ENCODE data around the gene PRR23E. TPM values are rescaled to one million over a fixed set of nuclear protein-coding genes. Genes with fewer than 3 reads are reported as not detected.

Gene PRR23E, protein sequence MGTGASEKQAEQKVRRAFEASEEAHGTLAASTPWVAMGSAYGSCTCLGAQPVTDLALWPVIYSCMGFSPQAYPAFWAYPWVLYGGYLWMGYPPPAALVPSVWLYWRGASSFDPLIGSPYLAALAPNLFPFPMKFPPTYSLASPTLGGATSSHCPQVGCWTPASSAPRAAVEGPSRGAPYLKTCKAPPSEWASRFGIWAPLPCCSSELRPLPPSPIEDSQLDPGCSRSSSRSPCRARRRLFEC
- not detected for total RNA-seq

GRCh38 chr3:127192576-127193232, at the start of gene PRR23E:
Gene PRR23E (plus strand): TSS chr3:127193131. CDS start chr3:127196686, 3,555 bp downstream.
- no peak for DNase-seq
- H3K27me3 ChIP-seq, result no peaks in the 10 kb centered on the region
- H3K36me3 ChIP-seq, result no peaks in the 10 kb centered on the region
- H3K27ac ChIP-seq, result no peak within 1 kb of the TSS
- TF ChIP-seq CTCF (IDR thresholded peaks at IDR 0.05) (no peak), POLR2A (IDR thresholded peaks at IDR 0.05) (no peak)
- no peaks in the 10 kb centered on the region for H3K9me3 ChIP-seq
- H3K4me1 ChIP-seq, result no peaks in the 10 kb centered on the region
- intact Hi-C loops (cut with DNase I), result no loop called here
- no peak within 1 kb of the TSS for H3K4me3 ChIP-seq (replicated peaks in 1 of 3)
- 90% methylated on average over 31 of the region's 31 CpGs for WGBS, 2 donors

DNA sequence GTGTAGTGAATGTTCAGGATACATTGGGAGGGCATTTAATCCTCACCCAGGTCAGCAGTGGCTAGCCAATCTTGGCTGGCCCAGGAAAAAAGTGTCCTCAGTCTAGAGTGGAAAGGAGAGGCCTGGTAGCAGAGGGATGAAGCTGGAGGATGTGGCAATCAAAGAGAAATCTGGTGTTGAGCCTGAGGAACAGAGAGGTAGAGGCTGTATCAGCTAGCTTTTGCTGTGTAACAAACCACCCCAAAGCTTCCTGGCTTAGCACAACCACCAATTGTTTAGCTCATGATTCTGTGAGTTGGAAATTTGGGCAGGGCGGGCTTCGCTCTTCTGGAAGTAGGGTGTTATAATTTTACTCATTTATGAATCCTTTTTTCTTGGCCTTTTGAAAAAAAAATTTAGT, 49.8 kb upstream of the PRR23E start:
- intact Hi-C loops (cut with DNase I), result no loop called here
- Histone ChIP-seq H3K27me3 (no peaks in the 10 kb centered on the region), H3K9me3 (no peaks in the 10 kb centered on the region), H3K4me1 (peaks cover 0 to 10% of the 10 kb centered on the region in 2 donors), H3K36me3 (no peaks in the 10 kb centered on the region), H3K27ac (no peak overlapping the region), H3K4me3 (replicated peaks in 1 of 3) (no peak overlapping the region)
- DNase-seq, result no peak
- 98 to 99% methylated on average over 2 of the region's 2 CpGs for WGBS, 2 donors
- TF ChIP-seq CTCF (IDR thresholded peaks at IDR 0.05) (no peak), POLR2A (IDR thresholded peaks at IDR 0.05) (no peak)

DNA sequence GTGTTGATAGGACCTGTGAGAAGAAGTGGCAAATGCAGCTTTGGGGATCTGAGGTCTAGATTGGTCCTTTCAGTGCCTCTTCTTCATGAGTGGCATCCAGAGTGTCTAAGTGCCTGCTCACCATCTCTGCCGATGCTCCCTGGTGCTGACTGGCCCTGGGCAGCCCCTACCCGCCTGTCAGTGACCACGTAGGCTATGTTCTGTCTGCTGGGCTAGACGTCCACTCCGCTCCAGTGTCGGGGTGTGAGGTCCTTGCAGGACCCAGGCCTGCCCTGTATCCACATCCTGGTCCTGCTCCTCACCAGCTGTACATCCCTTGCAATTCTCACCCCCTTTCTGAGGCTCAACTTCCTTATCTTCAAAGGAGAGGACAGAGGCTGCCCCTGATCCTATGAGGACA, 48.3 kb upstream of the PRR23E start:
- WGBS, 2 donors, result 96% methylated on average over 6 of the region's 6 CpGs
- TF ChIP-seq POLR2A (IDR thresholded peaks at IDR 0.05), result no peak
- TF ChIP-seq CTCF (IDR thresholded peaks at IDR 0.05), result no peak
- no peaks in the 10 kb centered on the region for H3K4me1 ChIP-seq
- no peaks in the 10 kb centered on the region for H3K27me3 ChIP-seq
- no peak overlapping the region for H3K27ac ChIP-seq
- no peaks in the 10 kb centered on the region for H3K36me3 ChIP-seq
- no peak overlapping the region for H3K4me3 ChIP-seq (replicated peaks in 1 of 3)
- H3K9me3 ChIP-seq, result no peaks in the 10 kb centered on the region
- intact Hi-C loops (cut with DNase I), result no loop called here
- DNase-seq, result no peak

DNA sequence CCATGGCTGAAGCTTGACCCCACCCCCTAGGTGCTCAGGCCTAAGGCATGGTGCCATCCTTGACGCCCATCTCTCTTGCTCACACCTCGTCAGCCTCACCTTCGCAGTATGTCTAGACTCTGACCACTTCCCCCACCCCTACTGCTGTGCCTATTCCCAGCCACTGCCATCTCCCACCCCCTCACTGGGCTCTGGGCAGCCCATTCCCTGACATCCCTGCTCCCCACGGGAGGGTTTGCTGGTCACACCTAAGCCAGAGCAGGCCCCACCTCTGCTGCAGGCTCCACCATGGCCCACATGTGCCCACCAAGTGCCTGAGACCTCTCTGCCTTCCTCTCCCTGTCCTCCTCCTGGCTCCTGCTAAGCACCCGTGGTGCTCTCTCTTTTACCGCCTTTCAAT, 47.7 kb upstream of the PRR23E start:
- no peaks in the 10 kb centered on the region for H3K27me3 ChIP-seq
- no peaks in the 10 kb centered on the region for H3K36me3 ChIP-seq
- intact Hi-C loops (cut with DNase I), result no loop called here
- H3K9me3 ChIP-seq, result no peaks in the 10 kb centered on the region
- WGBS, 2 donors, result 91 to 94% methylated on average over 6 of the region's 6 CpGs
- TF ChIP-seq CTCF (IDR thresholded peaks at IDR 0.05), result no peak
- no peak for TF ChIP-seq POLR2A (IDR thresholded peaks at IDR 0.05)
- H3K27ac ChIP-seq, result no peak overlapping the region
- H3K4me3 ChIP-seq (replicated peaks in 1 of 3), result no peak overlapping the region
- DNase-seq, result no peak
- no peaks in the 10 kb centered on the region for H3K4me1 ChIP-seq

DNA sequence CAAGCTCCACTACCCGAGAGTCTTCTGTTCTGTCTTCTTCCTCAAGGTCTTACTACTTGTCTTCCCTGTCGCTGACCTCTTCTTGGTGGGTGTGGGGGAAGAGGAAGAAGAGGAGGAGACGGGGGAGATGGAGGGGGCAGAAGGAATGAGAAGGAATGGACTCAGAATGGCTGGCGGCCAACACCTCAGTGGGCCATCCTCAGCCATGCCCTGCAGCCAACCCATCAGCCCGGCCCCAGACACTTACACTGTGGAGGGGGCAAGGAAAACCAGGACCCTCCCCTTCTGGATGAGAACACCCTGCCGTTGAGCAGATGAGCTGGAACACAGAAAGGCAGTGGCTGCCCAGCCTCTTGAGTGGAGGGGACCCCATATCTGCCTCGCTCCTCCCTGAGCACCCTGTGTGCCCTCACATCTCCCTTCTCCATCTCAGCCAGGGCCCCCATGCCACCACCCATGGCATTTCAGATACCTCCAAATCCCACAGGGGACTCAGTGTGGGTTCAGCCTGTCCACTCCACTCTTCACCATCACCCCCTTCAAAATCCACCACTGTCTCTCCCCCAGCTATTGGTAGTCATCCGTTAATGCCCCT, 45.5 kb upstream of the PRR23E start:
- Histone ChIP-seq H3K36me3 (no peaks in the 10 kb centered on the region), H3K9me3 (no peaks in the 10 kb centered on the region), H3K4me3 (replicated peaks in 1 of 3) (no peak overlapping the region), H3K27ac (no peak overlapping the region), H3K27me3 (no peaks in the 10 kb centered on the region), H3K4me1 (no peaks in the 10 kb centered on the region)
- no peak for TF ChIP-seq CTCF (IDR thresholded peaks at IDR 0.05)
- TF ChIP-seq POLR2A (IDR thresholded peaks at IDR 0.05), result no peak
- no peak for DNase-seq
- intact Hi-C loops (cut with DNase I), result no loop called here
- WGBS, 2 donors, result 82 to 84% methylated on average over 8 of the region's 8 CpGs
